Panc1 (cell line): ENCODE data around the gene PLEKHG4B. TPM values are rescaled to one million over a fixed set of nuclear protein-coding genes. Genes with fewer than 3 reads are reported as not detected.
A peak's percentile ranks its signal among the peaks of the same experiment; 100 is the strongest.

Experiments used
- ATAC-seq: fragments of 200-7000 bp; cut with Tn5 transposase; 2 replicates; pipeline ENCODE4 v1.9.1; 2020; ENCODE audit warnings: mild to moderate bottlenecking, moderate library complexity
- BruUV-seq: library from RNA; stranded (reverse); fragments of 400-500 nt; replicated peaks from 2 replicates; lab custom pipeline; 2021; lab: Mats Ljungman, UMichigan
- CTCF ChIA-PET: fragments of 300-600 bp; sonication (Branson Sonifier 250); formaldehyde crosslinking; loops from one replicate; lab custom pipeline; 2022; ENCODE audit warnings: antibody characterized with exemption; lab: Charles Lee
- POLR2A ChIA-PET: fragments of 300-600 bp; sonication (Branson Sonifier 250); formaldehyde crosslinking; loops from one replicate; lab custom pipeline; 2022; ENCODE audit warnings: antibody characterized with exemption; lab: Charles Lee
- DNase-seq: peaks from one replicate; pipeline ENCODE4 v3.0.0-alpha.2; 2010; ENCODE audit warnings: low read depth, low spot score
- H3K27ac ChIP-seq: 2 replicates; pipeline ENCODE4 v1.5.1; 2011; ENCODE audit warnings: mild to moderate bottlenecking, low read length, inconsistent platforms
- H3K27me3 ChIP-seq: fragments of 200-500 bp; sonication (Bioruptor generic); 2 replicates; pipeline ENCODE4 v1.6.0; 2014; ENCODE audit warnings: low read length, inconsistent platforms; ENCODE audit not compliant: control insufficient read depth, insufficient read depth
- H3K36me3 ChIP-seq: fragments of 200-500 bp; sonication (Bioruptor generic); 2 replicates; pipeline ENCODE4 v1.5.1; 2014; ENCODE audit warnings: inconsistent platforms, mild to moderate bottlenecking, low read length, moderate library complexity; ENCODE audit not compliant: control insufficient read depth, insufficient read depth
- H3K4me1 ChIP-seq: 2 replicates; pipeline ENCODE4 v1.5.1; 2011; ENCODE audit warnings: inconsistent platforms, mild to moderate bottlenecking, low read length, moderate library complexity; ENCODE audit not compliant: control insufficient read depth, insufficient read depth
- H3K4me3 ChIP-seq, 2 experiments: 2 replicates each; pipeline ENCODE4 v1.5.1; 2011 to 2012; ENCODE audit warnings: low read depth in 2 of 2, low read length in 2 of 2, mild to moderate bottlenecking in 2 of 2, inconsistent platforms in 1 of 2, moderate library complexity in 1 of 2
- H3K9me3 ChIP-seq: fragments of 200-500 bp; sonication (Bioruptor generic); 2 replicates; pipeline ENCODE4 v1.5.1; 2014; ENCODE audit warnings: low read depth, mild to moderate bottlenecking, inconsistent platforms, low read length, moderate library complexity; ENCODE audit not compliant: control insufficient read depth, insufficient read depth
- CTCF ChIP-seq: fragments of 450-650 bp; IDR thresholded peaks from 2 replicates; pipeline ENCODE4 v1.5.1; 2017; ENCODE audit warnings: mild to moderate bottlenecking
- POLR2AphosphoS5 ChIP-seq: IDR thresholded peaks from 2 replicates; pipeline ENCODE4 v1.6.1; 2012; ENCODE audit warnings: mild to moderate bottlenecking, low read depth, low read length, moderate library complexity
- SIN3A ChIP-seq: IDR thresholded peaks from 2 replicates; pipeline ENCODE4 v1.6.1; 2012; ENCODE audit warnings: low read depth, mild to moderate bottlenecking, low read length, moderate library complexity, borderline replicate concordance; ENCODE audit not compliant: insufficient read depth
- TCF7L2 ChIP-seq: IDR thresholded peaks from 2 replicates; pipeline ENCODE4 v1.6.1; 2011; ENCODE audit warnings: mild to moderate bottlenecking, low read depth, low read length, inconsistent platforms
- in situ Hi-C: cut with HindIII; loops from 2 replicates; pipeline ENCODE4 v1.10.0; 2016; ENCODE audit warnings: low sequenced_read_pairs, low pct_unique_long_range_greater_than_20kb
- intact Hi-C: fragments of 100-400 bp; cut with micrococcal nuclease; formaldehyde crosslinking; loops from one replicate; pipeline ENCODE4 v1.10.0; 2022; ENCODE audit not compliant: unreplicated experiment
- total RNA-seq: library from RNA; stranded (reverse); gene quantifications from one replicate; pipeline ENCODE4 v1.2.1, GENCODE V29; 2021; ENCODE audit not compliant: unreplicated experiment
- TF ChIP-seq, protein P1 (sequence below), 2 experiments: IDR thresholded peaks; 2 replicates each; pipeline ENCODE4 v1.6.1; 2011 to 2012; ENCODE audit warnings: low read depth in 2 of 2, control low read depth in 1 of 2, low read length in 1 of 2, mild to moderate bottlenecking in 1 of 2, moderate library complexity in 1 of 2; ENCODE audit not compliant: insufficient read depth in 1 of 2

Gene PLEKHG4B
- total RNA-seq, 1 experiment from 2014 or later: 8.9 TPM

DNA sequence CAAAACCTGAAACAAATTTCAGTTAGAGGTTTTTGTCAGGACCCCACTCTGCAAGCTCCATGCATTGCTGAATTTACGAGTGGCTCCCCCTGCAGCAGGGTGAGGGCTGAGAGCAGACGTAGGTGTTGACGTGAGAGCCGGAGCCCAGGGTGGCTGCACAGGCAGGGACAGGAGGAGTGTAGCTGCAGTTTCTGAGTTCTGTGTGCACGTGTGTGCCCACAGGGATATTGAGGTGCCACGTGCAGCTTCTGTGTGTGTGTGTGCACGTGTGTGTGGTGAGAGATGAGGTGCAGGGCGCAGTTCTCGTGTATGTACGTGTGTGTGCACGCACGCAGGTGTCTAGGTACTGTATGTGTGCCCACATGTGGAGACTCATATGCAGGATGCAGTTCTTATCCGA, 14.6 kb downstream of the PLEKHG4B start:
- H3K4me3 ChIP-seq: no peak overlapping the region
- BruUV-seq: no TSS peak
- H3K27ac ChIP-seq: no peak overlapping the region
- no peaks in the 10 kb centered on the region for H3K9me3 ChIP-seq
- H3K36me3 ChIP-seq: no peaks in the 10 kb centered on the region
- TF ChIP-seq TCF7L2: no peak
- TF ChIP-seq, protein P1, sequence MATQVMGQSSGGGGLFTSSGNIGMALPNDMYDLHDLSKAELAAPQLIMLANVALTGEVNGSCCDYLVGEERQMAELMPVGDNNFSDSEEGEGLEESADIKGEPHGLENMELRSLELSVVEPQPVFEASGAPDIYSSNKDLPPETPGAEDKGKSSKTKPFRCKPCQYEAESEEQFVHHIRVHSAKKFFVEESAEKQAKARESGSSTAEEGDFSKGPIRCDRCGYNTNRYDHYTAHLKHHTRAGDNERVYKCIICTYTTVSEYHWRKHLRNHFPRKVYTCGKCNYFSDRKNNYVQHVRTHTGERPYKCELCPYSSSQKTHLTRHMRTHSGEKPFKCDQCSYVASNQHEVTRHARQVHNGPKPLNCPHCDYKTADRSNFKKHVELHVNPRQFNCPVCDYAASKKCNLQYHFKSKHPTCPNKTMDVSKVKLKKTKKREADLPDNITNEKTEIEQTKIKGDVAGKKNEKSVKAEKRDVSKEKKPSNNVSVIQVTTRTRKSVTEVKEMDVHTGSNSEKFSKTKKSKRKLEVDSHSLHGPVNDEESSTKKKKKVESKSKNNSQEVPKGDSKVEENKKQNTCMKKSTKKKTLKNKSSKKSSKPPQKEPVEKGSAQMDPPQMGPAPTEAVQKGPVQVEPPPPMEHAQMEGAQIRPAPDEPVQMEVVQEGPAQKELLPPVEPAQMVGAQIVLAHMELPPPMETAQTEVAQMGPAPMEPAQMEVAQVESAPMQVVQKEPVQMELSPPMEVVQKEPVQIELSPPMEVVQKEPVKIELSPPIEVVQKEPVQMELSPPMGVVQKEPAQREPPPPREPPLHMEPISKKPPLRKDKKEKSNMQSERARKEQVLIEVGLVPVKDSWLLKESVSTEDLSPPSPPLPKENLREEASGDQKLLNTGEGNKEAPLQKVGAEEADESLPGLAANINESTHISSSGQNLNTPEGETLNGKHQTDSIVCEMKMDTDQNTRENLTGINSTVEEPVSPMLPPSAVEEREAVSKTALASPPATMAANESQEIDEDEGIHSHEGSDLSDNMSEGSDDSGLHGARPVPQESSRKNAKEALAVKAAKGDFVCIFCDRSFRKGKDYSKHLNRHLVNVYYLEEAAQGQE (IDR thresholded peaks at IDR 0.05; ENCODE audit: insufficient read depth in 1 of 2, low read depth in 2 of 2, low read length in 1 of 2): no peak
- no peak for TF ChIP-seq POLR2AphosphoS5
- no peak for TF ChIP-seq SIN3A
- TF ChIP-seq CTCF: no peak
- intact Hi-C loops (no loop called here), in situ Hi-C loops (no loop called here)
- ATAC-seq (peak; percentile 52), DNase-seq (no peak)
- ChIA-PET CTCF (no interaction called here), POLR2A (no interaction called here)
- peaks cover 14% of the 10 kb centered on the region; the same call in 1 of the 2 replicates for H3K4me1 ChIP-seq
- H3K27me3 ChIP-seq: no peaks in the 10 kb centered on the region

DNA sequence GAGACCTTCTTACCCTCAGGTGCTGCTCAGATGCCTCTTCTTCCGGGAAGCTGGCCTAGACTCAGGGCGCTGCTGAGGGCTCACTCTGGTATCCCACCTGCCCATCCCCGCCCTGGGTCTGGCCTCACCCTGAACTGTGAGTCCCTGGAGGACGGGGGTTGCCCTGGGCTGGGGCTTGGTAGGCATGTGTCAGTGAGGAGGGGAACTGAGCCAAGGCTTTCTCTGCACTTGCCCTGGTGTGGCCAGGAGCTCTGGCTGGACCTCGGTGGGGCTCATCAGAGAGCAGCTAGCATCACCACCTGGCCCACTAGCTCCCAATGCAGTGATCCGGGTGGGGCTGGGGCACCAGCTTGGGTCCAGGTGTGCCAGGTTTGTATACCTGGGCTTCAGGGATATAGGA, 15.6 kb downstream of the PLEKHG4B start:
- in situ Hi-C loops (no loop called here), intact Hi-C loops (no loop called here)
- no peaks in the 10 kb centered on the region for H3K36me3 ChIP-seq
- DNase-seq (no peak), ATAC-seq (no peak)
- H3K27ac ChIP-seq: no peak overlapping the region
- no peaks in the 10 kb centered on the region for H3K9me3 ChIP-seq
- ChIA-PET CTCF (no interaction called here), POLR2A (no interaction called here)
- TF ChIP-seq SIN3A (no peak), POLR2AphosphoS5 (no peak)
- TF ChIP-seq, protein P1 (IDR thresholded peaks at IDR 0.05; ENCODE audit: insufficient read depth in 1 of 2, low read depth in 2 of 2, low read length in 1 of 2): no peak
- H3K4me3 ChIP-seq: no peak overlapping the region
- BruUV-seq: no TSS peak
- H3K27me3 ChIP-seq: no peaks in the 10 kb centered on the region
- peaks cover 14% of the 10 kb centered on the region; the same call in 1 of the 2 replicates for H3K4me1 ChIP-seq
